GM18867 (cell line): Measurements from ENCODE around the gene RNF19B.

Source experiments
- ATAC-seq: cut with Tn5 transposase; IDR thresholded peaks from one replicate; pipeline ENCODE4 v1.9.1; 2021; ENCODE audit warnings: mild to moderate bottlenecking, moderate library complexity; ENCODE audit not compliant: unreplicated experiment

The RNF19B gene

GRCh38 chr1:32904797-32905196 lies 59.8 kb downstream of the RNF19B start:
- no peak for ATAC-seq

- no peak for ATAC-seq
Observed at GRCh38 chr1:32903991-32904785, 60.4 kb downstream of the RNF19B start.

- ATAC-seq, result no peak
Observed at GRCh38 chr1:32902535-32902920, 62.1 kb downstream of the RNF19B start.

GRCh38 chr1:32901823-32902534 lies 62.6 kb downstream of the RNF19B start:
- no peak for ATAC-seq

- ATAC-seq, result no peak
Observed at GRCh38 chr1:32900956-32901822, 63.4 kb downstream of the RNF19B start, which contains the start of gene TMEM54. Gene TMEM54, minus strand, starts transcription at chr1:32901389. Its CDS starts 151 bp downstream, at chr1:32901238.

- no peak for ATAC-seq
Observed at GRCh38 chr1:32900371-32900955, 64.1 kb downstream of the RNF19B start.

- ATAC-seq, result no peak
Observed at GRCh38 chr1:32899586-32900296, 64.9 kb downstream of the RNF19B start.

- ATAC-seq, result no peak
Observed at GRCh38 chr1:32898958-32899357, 65.7 kb downstream of the RNF19B start.

GRCh38 chr1:32898056-32898455 lies 66.6 kb downstream of the RNF19B start:
- ATAC-seq, result no peak

- ATAC-seq, result no peak
Observed at GRCh38 chr1:32897082-32898049, 67.2 kb downstream of the RNF19B start.

GRCh38 chr1:32896451-32896850 lies 68.2 kb downstream of the RNF19B start:
- no peak for ATAC-seq

GRCh38 chr1:32895325-32896215 lies 69.0 kb downstream of the RNF19B start:
- no peak for ATAC-seq

- ATAC-seq, result no peak
Observed at GRCh38 chr1:32894681-32895080, 69.9 kb downstream of the RNF19B start.

GRCh38 chr1:32894019-32894600 lies 70.5 kb downstream of the RNF19B start:
- ATAC-seq, result no peak

- ATAC-seq, result no peak
Observed at GRCh38 chr1:32893198-32894018, 71.2 kb downstream of the RNF19B start.

- no peak for ATAC-seq
Observed at GRCh38 chr1:32892368-32893197, 72.0 kb downstream of the RNF19B start.
